Naive thymus-derived CD8-positive, alpha-beta T cell (primary cell): ENCODE data around the gene CTTN. TPM values are rescaled to one million over a fixed set of nuclear protein-coding genes. Genes with fewer than 3 reads are reported as not detected.

ENCODE experiments used
- ATAC-seq, 2 donors: fragments of 150-1000 bp; cut with Tn5 transposase in 1 of 2; sonication (Bioruptor Pico), chemical (Tn5 transposase) in 1 of 2; 1 replicate in 1 of 2; 2 replicates in 1 of 2; pipeline ENCODE4 v1.10.0; 2021; ENCODE audit warnings: mild to moderate bottlenecking in 2 of 2, moderate library complexity in 2 of 2
- POLR2A ChIA-PET: fragments of 350-600 bp; sonication (Branson Sonifier 250); formaldehyde crosslinking; loops from one replicate; lab custom pipeline; 2021; ENCODE audit warnings: antibody characterized with exemption; lab: Charles Lee
- DNase-seq, 10 donors: peaks; one replicate each; pipeline versions ENCODE4 v3.0.0 to v3.0.0-alpha.2; 2020 to 2022
- H3K27ac Mint-ChIP-seq, 10 donors: one replicate each; pipeline ENCODE4 v1.8.0; 2020 to 2022; ENCODE audit warnings: mild to moderate bottlenecking in 10 of 10, mixed read lengths in 10 of 10, moderate library complexity in 4 of 10, inconsistent platforms in 1 of 10
- H3K27me3 Mint-ChIP-seq, 5 donors: one replicate each; pipeline ENCODE4 v1.8.0; 2021 to 2022; ENCODE audit warnings: mixed read lengths in 5 of 5
- H3K36me3 Mint-ChIP-seq, 3 donors: one replicate each; pipeline ENCODE4 v1.8.0; 2020 to 2022; ENCODE audit warnings: mixed read lengths in 3 of 3, mild to moderate bottlenecking in 2 of 3, inconsistent platforms in 1 of 3
- H3K4me1 Mint-ChIP-seq, 4 donors: one replicate each; pipeline ENCODE4 v1.8.0; 2021 to 2022; ENCODE audit warnings: mixed read lengths in 4 of 4
- H3K4me3 Mint-ChIP-seq, 10 donors: one replicate each; pipeline ENCODE4 v1.8.0; 2020 to 2022; ENCODE audit warnings: mild to moderate bottlenecking in 10 of 10, mixed read lengths in 10 of 10, moderate library complexity in 6 of 10, inconsistent platforms in 1 of 10
- H3K9me3 Mint-ChIP-seq, 9 donors: one replicate each; pipeline ENCODE4 v1.8.0; 2020 to 2022; ENCODE audit warnings: mixed read lengths in 9 of 9, mild to moderate bottlenecking in 3 of 9, inconsistent platforms in 1 of 9, moderate library complexity in 1 of 9
- polyA plus RNA-seq, 3 donors: library from polyadenylated mRNA; unstranded; fragments of 300-500 nt; fragmentation: Illumina TruSeq; gene quantifications; one replicate each; pipeline ENCODE4 v1.2.3, GENCODE V29; 2021
- total RNA-seq, 8 experiments: library from RNA in 2 of 8; stranded (reverse) in 2 of 8; gene quantifications; one replicate each; pipeline ENCODE4 v1.2.3 and lab custom pipeline; 2021 to 2026

The CTTN gene
- total and polyA plus RNA-seq, 5 experiments from 2014 or later = 0.16 TPM; not detected in 4

DNA sequence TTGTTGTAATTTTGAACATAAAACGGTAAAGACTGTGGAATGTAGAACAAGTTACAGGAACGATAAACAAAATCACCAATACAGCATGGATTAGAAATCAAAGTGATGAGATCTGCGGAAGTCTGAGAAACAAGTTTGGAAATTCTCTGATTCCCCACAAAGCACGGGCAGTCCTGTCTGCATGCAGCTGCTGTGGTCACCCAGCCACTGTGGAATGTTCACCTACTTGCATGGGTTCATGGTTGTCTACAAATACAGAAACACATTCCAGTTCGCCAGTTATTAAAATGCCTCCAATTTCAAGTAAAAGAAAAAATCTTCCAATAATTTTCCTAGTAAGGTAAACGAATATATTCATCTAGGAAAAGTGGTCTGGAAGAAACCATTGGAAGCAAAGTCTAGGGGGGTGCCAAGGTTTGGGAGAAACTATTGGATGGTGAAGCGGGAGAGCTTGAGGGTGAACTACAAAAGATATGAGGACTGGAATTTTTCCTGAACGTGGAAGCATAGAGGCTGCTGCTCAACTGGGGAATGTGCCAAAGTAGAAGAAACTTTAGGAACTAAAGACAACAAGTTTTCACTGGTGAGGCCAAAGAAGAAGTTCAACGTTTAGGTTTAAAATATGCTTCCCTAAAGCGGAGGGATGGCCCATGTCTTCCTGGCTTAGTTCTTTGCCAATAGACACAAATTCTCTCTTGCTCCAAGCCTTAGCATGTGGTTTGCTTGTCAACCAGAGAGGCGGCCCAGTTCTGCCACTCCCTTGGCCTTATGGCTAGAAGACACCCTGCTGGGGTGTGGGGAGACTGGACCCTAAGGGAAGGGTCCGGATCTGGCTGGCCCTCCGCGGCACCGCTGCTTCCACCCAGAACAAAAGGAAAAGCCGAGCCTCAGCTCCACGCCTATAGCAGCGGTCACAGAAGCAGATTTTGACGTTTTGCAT lies 70.2 kb downstream of the CTTN start:
- no peaks in the 10 kb centered on the region for H3K9me3 Mint-ChIP-seq
- no peak for DNase-seq
- H3K27ac Mint-ChIP-seq = peak overlapping the region in 1 of 10 donors; percentile 81
- no peak overlapping the region for H3K4me3 Mint-ChIP-seq
- H3K4me1 Mint-ChIP-seq = peaks cover 0 to 6% (median 0%) of the 10 kb centered on the region in 4 donors
- ATAC-seq = no peak
- POLR2A ChIA-PET = no interaction called here
- peaks cover 0 to 28% (median 7%) of the 10 kb centered on the region in 5 donors for H3K27me3 Mint-ChIP-seq
- no peaks in the 10 kb centered on the region for H3K36me3 Mint-ChIP-seq

DNA sequence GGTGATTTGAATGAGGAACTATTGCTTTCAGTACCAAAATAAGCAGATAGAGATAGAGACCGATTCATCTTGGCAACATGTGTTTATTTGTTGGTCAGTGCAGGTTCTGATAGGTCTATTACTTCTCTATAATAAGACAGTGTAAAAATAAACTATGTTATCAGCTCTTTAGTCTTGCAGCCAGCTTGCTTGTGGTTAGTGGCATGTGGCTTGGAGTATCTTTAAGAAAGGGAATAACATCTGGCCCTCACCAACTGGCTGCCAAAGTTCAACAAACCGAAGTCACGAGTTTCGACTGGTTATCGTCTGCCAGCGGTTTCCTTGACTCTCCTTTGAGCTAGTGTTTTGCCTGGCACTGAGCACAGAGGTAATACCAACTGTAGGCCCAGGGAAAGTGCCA lies 71.8 kb downstream of the CTTN start:
- peak overlapping the region in 1 of 10 donors; percentile 11 for H3K27ac Mint-ChIP-seq
- H3K36me3 Mint-ChIP-seq = no peaks in the 10 kb centered on the region
- H3K27me3 Mint-ChIP-seq = peaks cover 0 to 16% (median 7%) of the 10 kb centered on the region in 5 donors
- no peak for ATAC-seq
- no peaks in the 10 kb centered on the region for H3K9me3 Mint-ChIP-seq
- H3K4me3 Mint-ChIP-seq = no peak overlapping the region
- POLR2A ChIA-PET = interaction anchor here (0.7 kb wide), 1 partner anchor 1301 kb away, joined by 5 read pairs; no protein-coding TSS in a partner anchor
- DNase-seq = no peak
- H3K4me1 Mint-ChIP-seq = peaks cover 0 to 4% (median 0%) of the 10 kb centered on the region in 4 donors

GRCh38 chr11:70471254-70471653 lies 72.9 kb downstream of the CTTN start:
- Mint-ChIP-seq H3K27me3 (peaks cover 0 to 8% (median 2%) of the 10 kb centered on the region in 5 donors), H3K27ac (no peak overlapping the region), H3K36me3 (no peaks in the 10 kb centered on the region), H3K4me3 (no peak overlapping the region), H3K9me3 (no peaks in the 10 kb centered on the region), H3K4me1 (no peaks in the 10 kb centered on the region)
- DNase-seq (no peak), ATAC-seq (no peak)
- POLR2A ChIA-PET = no interaction called here

- POLR2A ChIA-PET = no interaction called here
- Mint-ChIP-seq H3K27ac (no peak overlapping the region), H3K9me3 (no peaks in the 10 kb centered on the region), H3K4me1 (no peaks in the 10 kb centered on the region), H3K27me3 (peaks cover 0 to 8% (median 2%) of the 10 kb centered on the region in 5 donors), H3K36me3 (no peaks in the 10 kb centered on the region), H3K4me3 (no peak overlapping the region)
- DNase-seq (no peak), ATAC-seq (no peak)
These were observed 73.9 kb downstream of the CTTN start for GRCh38 chr11:70472240-70472639.

GRCh38 chr11:70473186-70473872 lies 75.0 kb downstream of the CTTN start:
- ATAC-seq (no peak), DNase-seq (no peak)
- Mint-ChIP-seq H3K36me3 (no peaks in the 10 kb centered on the region), H3K27ac (no peak overlapping the region), H3K4me1 (no peaks in the 10 kb centered on the region), H3K4me3 (no peak overlapping the region), H3K27me3 (peaks cover 0 to 8% (median 2%) of the 10 kb centered on the region in 5 donors), H3K9me3 (no peaks in the 10 kb centered on the region)
- POLR2A ChIA-PET = no interaction called here

DNA sequence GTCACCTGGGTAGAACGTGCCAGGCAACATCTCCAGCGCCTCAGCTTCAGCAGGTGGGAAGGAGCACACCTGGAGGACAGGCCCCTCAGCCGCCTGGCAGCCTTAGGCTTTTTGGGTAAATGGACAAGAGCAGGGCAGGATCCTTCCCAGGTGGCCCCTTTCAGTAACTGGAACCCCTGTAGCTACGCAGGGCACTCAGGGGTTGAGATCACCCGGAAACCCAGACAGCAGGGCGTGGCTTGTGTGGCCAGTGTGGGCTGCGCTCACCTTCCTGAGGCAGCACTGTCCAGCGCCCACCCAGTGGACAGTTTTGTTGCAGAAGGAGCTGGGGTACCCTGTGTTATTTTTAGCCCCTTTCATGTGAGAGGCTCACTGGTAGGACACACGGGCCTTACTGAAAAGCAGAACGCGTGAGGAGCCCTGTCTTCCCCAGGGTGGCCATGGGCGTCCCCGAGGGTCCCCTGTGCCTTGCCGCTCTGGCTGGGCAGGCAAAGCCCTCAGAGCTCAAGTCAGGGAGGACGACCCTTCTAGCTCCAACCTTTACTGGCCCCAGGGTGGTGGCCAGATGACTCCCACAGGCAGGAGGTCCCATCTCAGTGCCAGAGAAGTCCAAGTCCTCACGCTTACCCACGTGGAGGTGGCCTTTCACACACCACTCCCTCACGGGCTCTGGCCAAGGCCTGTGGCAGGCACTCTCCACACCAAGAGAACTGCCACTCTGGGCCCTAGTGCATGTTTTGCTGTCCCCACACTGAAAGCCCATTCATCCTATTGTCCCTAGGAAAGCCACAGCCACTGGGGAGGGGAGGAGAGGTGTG lies 75.8 kb downstream of the CTTN start:
- no peaks in the 10 kb centered on the region for H3K36me3 Mint-ChIP-seq
- no peaks in the 10 kb centered on the region for H3K9me3 Mint-ChIP-seq
- POLR2A ChIA-PET = no interaction called here
- H3K4me1 Mint-ChIP-seq = no peaks in the 10 kb centered on the region
- no peak overlapping the region for H3K4me3 Mint-ChIP-seq
- H3K27ac Mint-ChIP-seq = no peak overlapping the region
- no peak for ATAC-seq
- DNase-seq = no peak
- peaks cover 0 to 8% (median 2%) of the 10 kb centered on the region in 5 donors for H3K27me3 Mint-ChIP-seq

GRCh38 chr11:70474710-70475109 lies 76.4 kb downstream of the CTTN start:
- H3K4me1 Mint-ChIP-seq = no peaks in the 10 kb centered on the region
- ATAC-seq = no peak
- DNase-seq = no peak
- POLR2A ChIA-PET = no interaction called here
- peaks cover 0 to 8% (median 2%) of the 10 kb centered on the region in 5 donors for H3K27me3 Mint-ChIP-seq
- no peaks in the 10 kb centered on the region for H3K9me3 Mint-ChIP-seq
- H3K36me3 Mint-ChIP-seq = no peaks in the 10 kb centered on the region
- no peak overlapping the region for H3K27ac Mint-ChIP-seq
- H3K4me3 Mint-ChIP-seq = no peak overlapping the region

GRCh38 chr11:70476669-70477068 lies 78.3 kb downstream of the CTTN start:
- H3K27me3 Mint-ChIP-seq = peaks cover 0 to 8% (median 2%) of the 10 kb centered on the region in 5 donors

DNA sequence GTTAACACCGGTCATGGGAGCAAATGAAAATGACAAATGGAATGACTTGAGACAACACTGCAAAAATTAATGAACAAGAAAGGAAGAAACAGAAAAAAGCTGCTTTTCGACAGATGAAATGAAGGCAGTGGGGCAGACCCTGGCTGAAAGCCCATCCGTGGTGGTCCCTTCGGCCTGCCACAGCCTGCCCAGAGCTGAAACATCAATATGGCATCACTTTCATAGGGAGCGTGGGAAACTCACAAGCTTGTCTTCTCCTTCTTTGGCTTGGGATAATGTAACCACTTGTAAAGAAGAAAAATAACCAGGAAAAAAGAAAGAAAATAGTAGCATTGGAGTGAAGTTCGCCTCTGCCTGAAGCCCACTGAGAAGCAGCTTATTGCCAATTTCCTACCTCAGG lies 78.8 kb downstream of the CTTN start:
- POLR2A ChIA-PET = no interaction called here
- ATAC-seq = no peak
- Mint-ChIP-seq H3K36me3 (no peaks in the 10 kb centered on the region), H3K4me1 (no peaks in the 10 kb centered on the region), H3K27ac (no peak overlapping the region), H3K9me3 (no peaks in the 10 kb centered on the region), H3K4me3 (no peak overlapping the region), H3K27me3 (peaks cover 0 to 8% (median 2%) of the 10 kb centered on the region in 5 donors)
- DNase-seq = no peak

More at GRCh38 chr11:70476669-70477068, 78.3 kb downstream of the CTTN start:
- no peak overlapping the region for H3K4me3 Mint-ChIP-seq
- no peaks in the 10 kb centered on the region for H3K4me1 Mint-ChIP-seq
- no peak overlapping the region for H3K27ac Mint-ChIP-seq
- ATAC-seq (no peak), DNase-seq (no peak)
- H3K9me3 Mint-ChIP-seq = no peaks in the 10 kb centered on the region
- H3K36me3 Mint-ChIP-seq = no peaks in the 10 kb centered on the region
- POLR2A ChIA-PET = no interaction called here

GRCh38 chr11:70477609-70478008 lies 79.3 kb downstream of the CTTN start:
- H3K36me3 Mint-ChIP-seq = no peaks in the 10 kb centered on the region
- no peak overlapping the region for H3K4me3 Mint-ChIP-seq
- ATAC-seq = no peak
- H3K4me1 Mint-ChIP-seq = no peaks in the 10 kb centered on the region
- DNase-seq = no peak
- no peak overlapping the region for H3K27ac Mint-ChIP-seq
- POLR2A ChIA-PET = no interaction called here
- no peaks in the 10 kb centered on the region for H3K9me3 Mint-ChIP-seq
- H3K27me3 Mint-ChIP-seq = peaks cover 0 to 6% (median 1%) of the 10 kb centered on the region in 5 donors

DNA sequence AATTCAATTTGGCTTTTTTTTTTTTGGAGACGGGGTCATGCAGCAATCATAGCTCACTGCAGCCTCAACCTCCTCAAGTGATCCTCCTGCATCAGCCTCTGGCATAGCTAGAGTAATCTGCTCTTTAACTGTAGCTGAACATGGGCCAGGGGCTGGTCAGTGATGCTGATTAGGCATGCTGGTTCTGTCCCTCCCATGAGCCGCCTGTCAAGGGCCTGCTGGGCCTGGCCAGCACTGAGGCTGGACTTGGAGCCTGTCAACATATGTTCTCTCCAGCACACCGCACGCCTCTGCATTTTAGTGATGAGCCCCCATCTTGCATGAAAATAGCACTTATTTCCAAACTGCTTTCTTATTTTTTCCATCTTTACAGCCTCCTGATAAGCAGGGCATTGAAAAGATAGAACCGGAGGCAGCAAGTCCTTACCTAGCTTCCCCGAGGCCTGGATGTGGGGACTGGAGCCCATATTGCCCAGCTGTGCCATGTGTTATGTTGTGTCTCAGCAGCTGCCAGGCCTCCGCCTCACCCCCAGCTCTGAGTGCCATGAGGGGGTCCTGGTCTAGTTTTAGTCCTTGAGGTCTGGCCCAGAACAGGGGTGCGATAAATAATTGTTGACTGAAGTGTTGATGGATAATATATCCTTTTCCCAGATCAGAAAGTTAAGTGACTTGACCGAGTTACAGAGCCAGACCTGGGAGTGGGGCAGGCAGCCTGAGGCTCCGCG lies 80.0 kb downstream of the CTTN start:
- Mint-ChIP-seq H3K4me3 (no peak overlapping the region), H3K27ac (no peak overlapping the region), H3K4me1 (no peaks in the 10 kb centered on the region), H3K36me3 (no peaks in the 10 kb centered on the region), H3K9me3 (no peaks in the 10 kb centered on the region), H3K27me3 (no peaks in the 10 kb centered on the region)
- POLR2A ChIA-PET = no interaction called here
- DNase-seq = no peak
- ATAC-seq = no peak

DNA sequence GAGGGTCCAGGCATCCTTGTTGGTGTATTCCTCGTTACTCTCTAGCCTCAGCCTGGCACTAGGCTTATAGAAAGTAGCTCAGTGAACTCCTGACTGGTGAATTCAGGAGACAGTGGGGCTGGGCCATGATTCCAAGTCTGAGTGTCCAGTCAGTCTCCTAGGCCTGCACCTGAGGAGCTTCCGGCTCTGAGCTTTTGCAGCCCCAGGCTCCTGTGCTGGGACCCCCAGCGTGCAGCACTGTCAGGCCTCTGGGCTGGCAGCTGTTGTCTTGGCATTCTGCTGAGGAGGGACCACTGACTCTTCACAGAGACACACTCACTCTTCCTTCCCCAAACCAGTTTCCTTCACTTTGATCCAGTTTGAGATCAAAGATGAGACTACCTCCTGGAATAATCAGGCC lies 82.4 kb downstream of the CTTN start:
- ATAC-seq = no peak
- no peaks in the 10 kb centered on the region for H3K9me3 Mint-ChIP-seq
- H3K27ac Mint-ChIP-seq = no peak overlapping the region
- POLR2A ChIA-PET = no interaction called here
- no peak overlapping the region for H3K4me3 Mint-ChIP-seq
- peaks cover 0 to 8% (median 0%) of the 10 kb centered on the region in 5 donors for H3K27me3 Mint-ChIP-seq
- no peaks in the 10 kb centered on the region for H3K36me3 Mint-ChIP-seq
- H3K4me1 Mint-ChIP-seq = no peaks in the 10 kb centered on the region
- DNase-seq = peak in 1 of 10 donors; percentile 28
